HepG2 (cell line): ENCODE results near the gene CCSER2. TPM values are rescaled to one million over a fixed set of nuclear protein-coding genes. Genes with fewer than 3 reads are reported as not detected.

Experiments
- ATF3 ChIP-seq: sonication (generic); formaldehyde crosslinking; IDR thresholded peaks from 2 replicates; pipeline ENCODE4 v1.4.0; 2020; ENCODE audit warnings: missing genetic modification reagents
- BRCA1 ChIP-seq: sonication (generic); formaldehyde crosslinking; IDR thresholded peaks from 2 replicates; pipeline ENCODE4 v1.4.0; 2020; ENCODE audit warnings: missing genetic modification reagents
- GATA4 ChIP-seq: sonication (generic); IDR thresholded peaks from 2 replicates; pipeline ENCODE4 v1.6.1; 2016; ENCODE audit warnings: antibody characterized with exemption, low read depth, borderline replicate concordance
- GATAD1 ChIP-seq: IDR thresholded peaks from 2 replicates; pipeline ENCODE4 v1.6.1; 2016; ENCODE audit warnings: missing genetic modification reagents, missing compliant biosample characterization
- HMG20B ChIP-seq: conservative IDR thresholded peaks from 2 replicates; pipeline ENCODE4 v1.6.1; 2016; ENCODE audit warnings: missing genetic modification reagents, missing compliant biosample characterization
- HOXA9 ChIP-seq: sonication (generic); formaldehyde crosslinking; IDR thresholded peaks from 2 replicates; pipeline ENCODE4 v1.8.1; 2022; ENCODE audit warnings: missing genetic modification reagents, mild to moderate bottlenecking, moderate library complexity, borderline replicate concordance
- RXRA ChIP-seq: sonication (generic); formaldehyde crosslinking; IDR thresholded peaks from 2 replicates; pipeline ENCODE4 v1.5.1; 2020; ENCODE audit warnings: missing genetic modification reagents
- SMC3 ChIP-seq: IDR thresholded peaks from 2 replicates; pipeline ENCODE4 v1.6.1; 2011; ENCODE audit warnings: low read length, improper control_type of control experiment
- SNRNP70 ChIP-seq: fragments of 200-400 bp; formaldehyde crosslinking; IDR thresholded peaks from 2 replicates; pipeline ENCODE4 v1.6.1; 2017; ENCODE audit warnings: mild to moderate bottlenecking, low read depth, low read length, moderate library complexity
- U2AF2 ChIP-seq: fragments of 200-400 bp; formaldehyde crosslinking; IDR thresholded peaks from 2 replicates; pipeline ENCODE4 v1.6.1; 2017; ENCODE audit warnings: low read depth, mild to moderate bottlenecking, low read length
- XBP1 ChIP-seq: sonication (generic); formaldehyde crosslinking; IDR thresholded peaks from 2 replicates; pipeline ENCODE4 v1.5.0; 2020; ENCODE audit warnings: missing genetic modification reagents
- YEATS2 ChIP-seq: sonication (generic); formaldehyde crosslinking; IDR thresholded peaks from 2 replicates; pipeline ENCODE4 v1.4.0; 2020; ENCODE audit warnings: missing genetic modification reagents, borderline replicate concordance
- ZBTB34 ChIP-seq: sonication (generic); formaldehyde crosslinking; IDR thresholded peaks from 2 replicates; pipeline ENCODE4 v1.8.0; 2022; ENCODE audit warnings: mild to moderate bottlenecking, missing genetic modification reagents
- ZNF235 ChIP-seq: sonication (generic); formaldehyde crosslinking; IDR thresholded peaks from 2 replicates; pipeline ENCODE4 v1.8.1; 2023; ENCODE audit warnings: mild to moderate bottlenecking, missing genetic modification reagents, borderline replicate concordance
- ZNF407 ChIP-seq: sonication (generic); formaldehyde crosslinking; IDR thresholded peaks from one replicate; pipeline ENCODE4 v1.5.1; 2020; ENCODE audit warnings: mild to moderate bottlenecking, missing genetic modification reagents; ENCODE audit errors: not compliant biosample characterization
- ZNF512 ChIP-seq: sonication (generic); formaldehyde crosslinking; IDR thresholded peaks from 2 replicates; pipeline ENCODE4 v1.4.0; 2020; ENCODE audit warnings: mild to moderate bottlenecking, missing genetic modification reagents
- ZNF7 ChIP-seq: IDR thresholded peaks from 2 replicates; pipeline ENCODE4 v1.6.1; 2016; ENCODE audit warnings: missing biosample characterization, missing genetic modification reagents
- ZNF766 ChIP-seq: sonication (generic); formaldehyde crosslinking; IDR thresholded peaks from 2 replicates; pipeline ENCODE4 v1.5.0; 2020; ENCODE audit warnings: missing genetic modification reagents, borderline replicate concordance
- ZNF784 ChIP-seq: sonication (generic); formaldehyde crosslinking; IDR thresholded peaks from 2 replicates; pipeline ENCODE4 v1.5.1; 2020; ENCODE audit warnings: missing genetic modification reagents, mild to moderate bottlenecking, borderline replicate concordance
- polyA plus RNA-seq, 8 experiments: library from polyadenylated mRNA; depleted of rRNA in 3 of 8; stranded (reverse) in 7 of 8; unstranded in 1 of 8; fragments of >200 nt; fragmentation: Illumina TruSeq in 4 of 8; extraction: Trizol in 4 of 8; gene quantifications; 2 replicates each; pipeline versions ENCODE4 v1.2.1 to v1.2.3, GENCODE V29; 2011 to 2016; ENCODE audit warnings: low read depth in 4 of 8, missing spikeins in 1 of 8, mixed read lengths in 1 of 8; ENCODE audit not compliant: insufficient read depth in 1 of 8
- total RNA-seq, 5 experiments: library from RNA; depleted of rRNA; stranded (reverse); fragments of >200 nt; fragmentation: Illumina TruSeq; extraction: Trizol; gene quantifications; 2 replicates each; pipeline ENCODE4 v1.2.3, GENCODE V29; 2016; ENCODE audit warnings: low read depth in 1 of 5

The CCSER2 gene
- total and polyA plus RNA-seq, 2 of the 13 experiments (the other 11 are each of a cell fraction or from before 2014, with no cell fraction given): 13.3 to 17.2 TPM

GRCh38 chr10:84291384-84291783 lies 37.0 kb upstream of the CCSER2 start (continued):
- no peak for TF ChIP-seq ZNF512
- no peak for TF ChIP-seq SNRNP70
- peak; percentile 86; the same call in 1 of the 2 replicates for TF ChIP-seq BRCA1
- no peak for TF ChIP-seq RXRA
- no peak for TF ChIP-seq ZBTB34 (CRISPR knock-in tag)
- 0 out of 2 replicates have a peak, but pooled peaks have one; percentile 50 for TF ChIP-seq ATF3 (CRISPR knock-in tag)
- no peak for TF ChIP-seq SMC3
- TF ChIP-seq ZNF784: no peak
- TF ChIP-seq HMG20B: peak; percentile 77; the same call in 1 of the 2 replicates
- peak; percentile 65; the same call in 1 of the 2 replicates for TF ChIP-seq YEATS2 (CRISPR knock-in tag)
- TF ChIP-seq U2AF2: no peak
- no peak for TF ChIP-seq GATA4
- peak; percentile 59 for TF ChIP-seq GATAD1 (CRISPR knock-in tag)
- no peak for TF ChIP-seq ZNF407 (CRISPR knock-in tag)
- TF ChIP-seq ZNF766 (CRISPR knock-in tag): peak; percentile 43; the same call in 1 of the 2 replicates
- TF ChIP-seq ZNF7 (CRISPR knock-in tag): peak; percentile 58
- no peak for TF ChIP-seq ZNF235
- TF ChIP-seq HOXA9 (CRISPR knock-in tag): no peak
- TF ChIP-seq XBP1 (CRISPR knock-in tag): 0 out of 2 replicates have a peak, but pooled peaks have one; percentile 65
